ENCODE measurements around the gene ME2.
"Not testable (repeated sequence)": the region's sequence is repeated elsewhere in the genome, so short reads cannot be mapped to it uniquely, and the experiment has no call there.

Gene ME2

GRCh38 chr18:50924372-50924771 lies 45.5 kb downstream of the ME2 start:
- no peak for DNase-seq (ENCODE audit: low read depth, low spot score)

- no peak for DNase-seq (ENCODE audit: low read depth, low spot score)
Observed at GRCh38 chr18:50926521-50926920, 47.6 kb downstream of the ME2 start.

GRCh38 chr18:50928551-50928950 lies 49.6 kb downstream of the ME2 start:
- DNase-seq (ENCODE audit: low read depth, low spot score) = no peak

GRCh38 chr18:50933684-50934083 lies 54.8 kb downstream of the ME2 start:
- DNase-seq (ENCODE audit: low read depth, low spot score) = no peak

- DNase-seq (ENCODE audit: low read depth, low spot score) = no peak
Observed at GRCh38 chr18:50934545-50935211, 55.8 kb downstream of the ME2 start.

- DNase-seq (ENCODE audit: low read depth, low spot score) = no peak
Observed at GRCh38 chr18:50935493-50936191, 56.7 kb downstream of the ME2 start.

GRCh38 chr18:50937183-50937582 lies 58.3 kb downstream of the ME2 start:
- no peak for DNase-seq (ENCODE audit: low read depth, low spot score)

- DNase-seq (ENCODE audit: low read depth, low spot score) = no peak
Observed at GRCh38 chr18:50938912-50939311, 60.0 kb downstream of the ME2 start.

- no peak for DNase-seq (ENCODE audit: low read depth, low spot score)
Observed at GRCh38 chr18:50944245-50944932, 65.5 kb downstream of the ME2 start.

- not testable (repeated sequence) for DNase-seq (ENCODE audit: low read depth, low spot score)
Observed at GRCh38 chr18:50945918-50946317, 67.0 kb downstream of the ME2 start.

GRCh38 chr18:50947899-50948298 lies 69.0 kb downstream of the ME2 start:
- DNase-seq (ENCODE audit: low read depth, low spot score) = no peak

- DNase-seq (ENCODE audit: low read depth, low spot score) = no peak
Observed at GRCh38 chr18:50949185-50949584, 70.3 kb downstream of the ME2 start.

GRCh38 chr18:50950626-50951025 lies 71.7 kb downstream of the ME2 start:
- DNase-seq (ENCODE audit: low read depth, low spot score) = no peak

GRCh38 chr18:50953822-50954221 lies 74.9 kb downstream of the ME2 start:
- no peak for DNase-seq (ENCODE audit: low read depth, low spot score)

GRCh38 chr18:50955253-50955652 lies 76.3 kb downstream of the ME2 start:
- no peak for DNase-seq (ENCODE audit: low read depth, low spot score)

- DNase-seq (ENCODE audit: low read depth, low spot score) = no peak
Observed at GRCh38 chr18:50956116-50956515, 77.2 kb downstream of the ME2 start.

- no peak for DNase-seq (ENCODE audit: low read depth, low spot score)
Observed at GRCh38 chr18:50961974-50962373, 83.1 kb downstream of the ME2 start.

- DNase-seq (ENCODE audit: low read depth, low spot score) = peak; percentile 22
Observed at GRCh38 chr18:50967714-50968661, 89.1 kb downstream of the ME2 start, which contains the start of gene ELAC1. Gene ELAC1 (plus strand): TSS chr18:50968040. CDS start chr18:50974405, 6,365 bp downstream.

- no peak for DNase-seq (ENCODE audit: low read depth, low spot score)
Observed at GRCh38 chr18:50969448-50969847, 90.5 kb downstream of the ME2 start.

- DNase-seq (ENCODE audit: low read depth, low spot score) = no peak
Observed at GRCh38 chr18:50970006-50970405, 91.1 kb downstream of the ME2 start.

GRCh38 chr18:50972404-50972803 lies 93.5 kb downstream of the ME2 start:
- DNase-seq (ENCODE audit: low read depth, low spot score) = not testable (repeated sequence)

Data from brain pericyte (primary cell).